ENCODE measurements around the gene CHST11. TPM values are rescaled to one million over a fixed set of nuclear protein-coding genes. Genes with fewer than 3 reads are reported as not detected.
A peak's percentile ranks its signal among the peaks of the same experiment; 100 is the strongest.

Gene CHST11
- total and polyA plus RNA-seq, 10 of the 15 experiments (the other 5 are each of a cell fraction or from before 2014, with no cell fraction given), result 1.9 to 38.1 (median 17.2) TPM

- TF ChIP-seq, protein P1, sequence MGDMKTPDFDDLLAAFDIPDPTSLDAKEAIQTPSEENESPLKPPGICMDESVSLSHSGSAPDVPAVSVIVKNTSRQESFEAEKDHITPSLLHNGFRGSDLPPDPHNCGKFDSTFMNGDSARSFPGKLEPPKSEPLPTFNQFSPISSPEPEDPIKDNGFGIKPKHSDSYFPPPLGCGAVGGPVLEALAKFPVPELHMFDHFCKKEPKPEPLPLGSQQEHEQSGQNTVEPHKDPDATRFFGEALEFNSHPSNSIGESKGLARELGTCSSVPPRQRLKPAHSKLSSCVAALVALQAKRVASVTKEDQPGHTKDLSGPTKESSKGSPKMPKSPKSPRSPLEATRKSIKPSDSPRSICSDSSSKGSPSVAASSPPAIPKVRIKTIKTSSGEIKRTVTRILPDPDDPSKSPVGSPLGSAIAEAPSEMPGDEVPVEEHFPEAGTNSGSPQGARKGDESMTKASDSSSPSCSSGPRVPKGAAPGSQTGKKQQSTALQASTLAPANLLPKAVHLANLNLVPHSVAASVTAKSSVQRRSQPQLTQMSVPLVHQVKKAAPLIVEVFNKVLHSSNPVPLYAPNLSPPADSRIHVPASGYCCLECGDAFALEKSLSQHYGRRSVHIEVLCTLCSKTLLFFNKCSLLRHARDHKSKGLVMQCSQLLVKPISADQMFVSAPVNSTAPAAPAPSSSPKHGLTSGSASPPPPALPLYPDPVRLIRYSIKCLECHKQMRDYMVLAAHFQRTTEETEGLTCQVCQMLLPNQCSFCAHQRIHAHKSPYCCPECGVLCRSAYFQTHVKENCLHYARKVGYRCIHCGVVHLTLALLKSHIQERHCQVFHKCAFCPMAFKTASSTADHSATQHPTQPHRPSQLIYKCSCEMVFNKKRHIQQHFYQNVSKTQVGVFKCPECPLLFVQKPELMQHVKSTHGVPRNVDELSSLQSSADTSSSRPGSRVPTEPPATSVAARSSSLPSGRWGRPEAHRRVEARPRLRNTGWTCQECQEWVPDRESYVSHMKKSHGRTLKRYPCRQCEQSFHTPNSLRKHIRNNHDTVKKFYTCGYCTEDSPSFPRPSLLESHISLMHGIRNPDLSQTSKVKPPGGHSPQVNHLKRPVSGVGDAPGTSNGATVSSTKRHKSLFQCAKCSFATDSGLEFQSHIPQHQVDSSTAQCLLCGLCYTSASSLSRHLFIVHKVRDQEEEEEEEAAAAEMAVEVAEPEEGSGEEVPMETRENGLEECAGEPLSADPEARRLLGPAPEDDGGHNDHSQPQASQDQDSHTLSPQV (IDR thresholded peaks at IDR 0.05), result no peak
- TF ChIP-seq PBX3 (IDR thresholded peaks at IDR 0.05; ENCODE audit: insufficient replicate concordance, low read depth, low read length), result peak; percentile 51
- TF ChIP-seq CHD2 (IDR thresholded peaks at IDR 0.05; ENCODE audit: borderline replicate concordance, low read depth, low read length), result no peak
- TF ChIP-seq IKZF2 (IDR thresholded peaks at IDR 0.05), result peak; percentile 70 to 85; a peak in 3 of 4 replicates
- TF ChIP-seq FOS (IDR thresholded peaks at IDR 0.05; ENCODE audit: borderline replicate concordance, extremely low read depth, insufficient read length), result no peak
- TF ChIP-seq RAD51 (IDR thresholded peaks at IDR 0.05), result no peak
- no peak for TF ChIP-seq RFX5 (IDR thresholded peaks at IDR 0.05; ENCODE audit: low read depth, low read length)
- TF ChIP-seq BCL11A (IDR thresholded peaks at IDR 0.05; ENCODE audit: low read depth, low read length), result peak; percentile 58; the same call in 1 of the 2 replicates
- TF ChIP-seq RBBP5 (conservative IDR thresholded peaks at IDR 0.05), result no peak
- TF ChIP-seq ATF2 (IDR thresholded peaks at IDR 0.05; ENCODE audit: low read length), result peak; percentile 64
- no peak; the same call in 1 of the 2 replicates for TF ChIP-seq BACH1 (IDR thresholded peaks at IDR 0.05; ENCODE audit: borderline replicate concordance)
- TF ChIP-seq CHD1 (IDR thresholded peaks at IDR 0.05; ENCODE audit: low read depth, low read length), result no peak
- TF ChIP-seq, protein P2, sequence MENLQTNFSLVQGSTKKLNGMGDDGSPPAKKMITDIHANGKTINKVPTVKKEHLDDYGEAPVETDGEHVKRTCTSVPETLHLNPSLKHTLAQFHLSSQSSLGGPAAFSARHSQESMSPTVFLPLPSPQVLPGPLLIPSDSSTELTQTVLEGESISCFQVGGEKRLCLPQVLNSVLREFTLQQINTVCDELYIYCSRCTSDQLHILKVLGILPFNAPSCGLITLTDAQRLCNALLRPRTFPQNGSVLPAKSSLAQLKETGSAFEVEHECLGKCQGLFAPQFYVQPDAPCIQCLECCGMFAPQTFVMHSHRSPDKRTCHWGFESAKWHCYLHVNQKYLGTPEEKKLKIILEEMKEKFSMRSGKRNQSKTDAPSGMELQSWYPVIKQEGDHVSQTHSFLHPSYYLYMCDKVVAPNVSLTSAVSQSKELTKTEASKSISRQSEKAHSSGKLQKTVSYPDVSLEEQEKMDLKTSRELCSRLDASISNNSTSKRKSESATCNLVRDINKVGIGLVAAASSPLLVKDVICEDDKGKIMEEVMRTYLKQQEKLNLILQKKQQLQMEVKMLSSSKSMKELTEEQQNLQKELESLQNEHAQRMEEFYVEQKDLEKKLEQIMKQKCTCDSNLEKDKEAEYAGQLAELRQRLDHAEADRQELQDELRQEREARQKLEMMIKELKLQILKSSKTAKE (IDR thresholded peaks at IDR 0.05; ENCODE audit: low read depth, poor library complexity, severe bottlenecking), result peak; percentile 75
- no peak for TF ChIP-seq HSF1 (IDR thresholded peaks at IDR 0.05; ENCODE audit: low read depth, low read length)
- peak; percentile 43; the same call in 1 of the 2 replicates for TF ChIP-seq CBFB (IDR thresholded peaks at IDR 0.05; ENCODE audit: low read depth)
- no peak for TF ChIP-seq CEBPB (IDR thresholded peaks at IDR 0.05; ENCODE audit: borderline replicate concordance in 1 of 2, low read depth in 2 of 2, low read length in 2 of 2)
- no peak for TF ChIP-seq USF2 (IDR thresholded peaks at IDR 0.05; ENCODE audit: borderline replicate concordance, low read depth, low read length)
- no peak for TF ChIP-seq HDAC6 (IDR thresholded peaks at IDR 0.05; ENCODE audit: unreplicated experiment)
These were observed 6.2 kb downstream of the CHST11 start (continued) for GRCh38 chr12:104462931-104463339.
